H9 (cell line): ENCODE measurements around the gene HLA-DOB. TPM values are rescaled to one million over a fixed set of nuclear protein-coding genes. Genes with fewer than 3 reads are reported as not detected.

Source experiments
- DNase-seq: peaks from one replicate; pipeline ENCODE4 v3.0.0-alpha.2; 2017
- H2AFZ ChIP-seq: one replicate; pipeline ENCODE4 v1.6.1; 2013; ENCODE audit warnings: mild to moderate bottlenecking, low read length, control low read depth, moderate library complexity
- H2AK5ac ChIP-seq: 2 replicates; pipeline ENCODE4 v1.6.1; 2013; ENCODE audit warnings: low read length, control low read depth, mixed read lengths; ENCODE audit not compliant: insufficient read length
- H2BK120ac ChIP-seq: one replicate; pipeline ENCODE4 v1.6.1; 2013; ENCODE audit warnings: low read depth, mild to moderate bottlenecking, low read length, control low read depth, inconsistent platforms; ENCODE audit not compliant: poor library complexity, severe bottlenecking
- H2BK12ac ChIP-seq: 2 replicates; pipeline ENCODE4 v1.6.1; 2013; ENCODE audit warnings: low read length, control low read depth, mixed read lengths, low read depth; ENCODE audit not compliant: insufficient read length
- H2BK15ac ChIP-seq: 2 replicates; pipeline ENCODE4 v1.6.1; 2013; ENCODE audit warnings: low read depth, low read length, control low read depth
- H2BK20ac ChIP-seq: one replicate; pipeline ENCODE4 v1.6.1; 2013; ENCODE audit warnings: low read depth, mild to moderate bottlenecking, low read length, control low read depth, inconsistent platforms; ENCODE audit not compliant: poor library complexity, severe bottlenecking
- H2BK5ac ChIP-seq: 2 replicates; pipeline ENCODE4 v1.6.1; 2013; ENCODE audit warnings: low read length, control low read depth, mixed read lengths; ENCODE audit not compliant: insufficient read length
- H3K14ac ChIP-seq: 2 replicates; pipeline ENCODE4 v1.6.1; 2013; ENCODE audit warnings: low read length, control low read depth; ENCODE audit not compliant: insufficient read depth
- H3K18ac ChIP-seq: 2 replicates; pipeline ENCODE4 v1.6.1; 2013; ENCODE audit warnings: low read depth, mild to moderate bottlenecking, mixed read lengths, low read length, control low read depth; ENCODE audit not compliant: insufficient read length
- H3K23ac ChIP-seq: 2 replicates; pipeline ENCODE4 v1.6.1; 2013; ENCODE audit warnings: low read length, control low read depth, mixed read lengths, low read depth; ENCODE audit not compliant: insufficient read length
- H3K23me2 ChIP-seq: 2 replicates; pipeline ENCODE4 v1.6.1; 2013; ENCODE audit warnings: low read depth, mild to moderate bottlenecking, mixed read lengths, low read length, control low read depth; ENCODE audit not compliant: insufficient read length, poor library complexity, severe bottlenecking
- H3K27ac ChIP-seq: 2 replicates; pipeline ENCODE4 v1.5.1; 2013; ENCODE audit warnings: low read length, control low read depth, mixed read lengths, low read depth; ENCODE audit not compliant: insufficient read length
- H3K27me3 ChIP-seq: 2 replicates; pipeline ENCODE4 v1.6.1; 2013; ENCODE audit warnings: low read length, control low read depth, inconsistent platforms; ENCODE audit not compliant: insufficient read depth
- H3K4ac ChIP-seq: 2 replicates; pipeline ENCODE4 v1.6.1; 2013; ENCODE audit warnings: low read depth, mild to moderate bottlenecking, control low read depth, inconsistent platforms, low read length, moderate library complexity
- H3K4me1 ChIP-seq: 2 replicates; pipeline ENCODE4 v1.6.1; 2013; ENCODE audit warnings: low read length, control low read depth, inconsistent platforms; ENCODE audit not compliant: insufficient read depth
- H3K4me2 ChIP-seq: 2 replicates; pipeline ENCODE4 v1.6.1; 2013; ENCODE audit warnings: low read length, control low read depth, mixed read lengths; ENCODE audit not compliant: insufficient read length, insufficient read depth
- H3K56ac ChIP-seq: 2 replicates; pipeline ENCODE4 v1.6.1; 2013; ENCODE audit warnings: low read depth, mild to moderate bottlenecking, mixed read lengths, low read length, control low read depth; ENCODE audit not compliant: insufficient read length
- H3K79me1 ChIP-seq: 2 replicates; pipeline ENCODE4 v1.6.1; 2013; ENCODE audit warnings: low read depth, mild to moderate bottlenecking, moderate library complexity, low read length, control low read depth, inconsistent platforms; ENCODE audit not compliant: insufficient read depth, poor library complexity, severe bottlenecking
- H3K79me2 ChIP-seq: 2 replicates; pipeline ENCODE4 v1.6.1; 2013; ENCODE audit warnings: low read length, control low read depth, inconsistent platforms; ENCODE audit not compliant: insufficient read depth
- H3K9ac ChIP-seq: 2 replicates; pipeline ENCODE4 v1.6.1; 2013; ENCODE audit warnings: low read length, control low read depth, mixed read lengths; ENCODE audit not compliant: insufficient read length; ENCODE audit errors: extremely low read depth
- H3K9me3 ChIP-seq: one replicate; pipeline ENCODE4 v1.6.1; 2013; ENCODE audit warnings: low read depth, low read length, inconsistent platforms; ENCODE audit not compliant: control insufficient read depth
- H3T11ph ChIP-seq: one replicate; pipeline ENCODE4 v1.6.1; 2013; ENCODE audit warnings: mild to moderate bottlenecking, low read length, control low read depth, inconsistent platforms
- H4K20me1 ChIP-seq: one replicate; pipeline ENCODE4 v1.6.1; 2013; ENCODE audit not compliant: control insufficient read depth, insufficient read length, insufficient read depth
- H4K5ac ChIP-seq: 2 replicates; pipeline ENCODE4 v1.6.1; 2013; ENCODE audit warnings: low read depth, mild to moderate bottlenecking, mixed read lengths, low read length, control low read depth; ENCODE audit not compliant: insufficient read length
- H4K8ac ChIP-seq: replicated peaks from 2 replicates; pipeline ENCODE4 v1.6.1; 2013; ENCODE audit warnings: low read length, control low read depth, mixed read lengths, low read depth; ENCODE audit not compliant: insufficient read length
- H4K91ac ChIP-seq: 2 replicates; pipeline ENCODE4 v1.6.1; 2013; ENCODE audit warnings: low read depth, mild to moderate bottlenecking, moderate library complexity, mixed read lengths, low read length, control low read depth; ENCODE audit not compliant: insufficient read length
- H3K27ac Mint-ChIP-seq, 3 experiments: 2 replicates in 2 of 3; 3 replicates in 1 of 3; pipeline ENCODE4 v1.8.0; 2020 to 2021; ENCODE audit warnings: mixed read lengths in 3 of 3, mild to moderate bottlenecking in 1 of 3, moderate library complexity in 1 of 3
- H3K27me3 Mint-ChIP-seq: 2 replicates; pipeline ENCODE4 v1.8.0; 2021; ENCODE audit warnings: low read depth, mild to moderate bottlenecking, moderate library complexity, mixed read lengths
- H3K36me3 Mint-ChIP-seq, 3 experiments: 2 replicates in 2 of 3; 3 replicates in 1 of 3; pipeline ENCODE4 v1.8.0; 2020 to 2021; ENCODE audit warnings: low read depth in 3 of 3, mixed read lengths in 3 of 3; ENCODE audit not compliant: insufficient read depth in 1 of 3
- H3K4me1 Mint-ChIP-seq, 2 experiments: 2 replicates each; pipeline ENCODE4 v1.8.0; 2020; ENCODE audit warnings: mixed read lengths in 2 of 2
- H3K4me3 Mint-ChIP-seq, 2 experiments: 2 replicates in 1 of 2; 3 replicates in 1 of 2; pipeline ENCODE4 v1.8.0; 2020 to 2021; ENCODE audit warnings: mild to moderate bottlenecking in 2 of 2, mixed read lengths in 2 of 2, moderate library complexity in 1 of 2
- H3K9me3 Mint-ChIP-seq, 2 experiments: 2 replicates in 1 of 2; 3 replicates in 1 of 2; pipeline ENCODE4 v1.8.0; 2020; ENCODE audit warnings: mild to moderate bottlenecking in 2 of 2, mixed read lengths in 2 of 2, moderate library complexity in 1 of 2
- WGBS: extraction: QIAGEN DNeasy Blood & Tissue Kit; methylation state at CpG from one replicate; pipeline ENCODE4 v1.1.7; 2013; ENCODE audit warnings: missing lambda C conversion rate, low lambda C conversion rate, mixed read lengths; ENCODE audit not compliant: insufficient read length; ENCODE audit errors: extremely low coverage; 5-methylcytosine and 5-hydroxymethylcytosine counted together
- total RNA-seq: library from RNA; stranded (reverse); gene quantifications from 2 replicates; pipeline ENCODE4 v1.2.1, GENCODE V29; 2021
- TF ChIP-seq, protein P1 (sequence below): fragments of 200-600 bp; sonication (generic); conservative IDR thresholded peaks from 3 replicates; pipeline ENCODE4 v1.8.0; 2021; ENCODE audit warnings: antibody characterized with exemption, mild to moderate bottlenecking

The HLA-DOB gene
- total RNA-seq, 1 experiment from 2014 or later, result 0.20 TPM

DNA sequence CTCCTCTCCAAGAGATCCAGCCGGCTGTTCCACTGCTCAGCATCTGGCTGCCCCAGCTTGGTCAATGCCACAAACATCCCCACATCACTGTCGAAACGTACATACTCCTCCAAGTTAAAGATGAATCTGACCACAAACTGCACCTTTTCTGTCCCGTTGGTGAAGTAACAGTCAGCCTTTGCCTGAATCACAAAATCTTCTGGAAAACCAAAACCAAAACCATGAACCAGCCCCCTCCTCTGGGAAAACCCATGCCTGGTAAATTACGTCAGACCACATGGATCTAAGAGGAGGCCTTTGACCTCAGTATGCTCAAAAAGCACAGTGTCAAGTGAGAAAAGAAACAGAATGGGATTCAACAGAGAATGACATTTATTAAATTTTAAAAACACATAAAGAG, 1.7 kb downstream of the HLA-DOB start:
- Histone ChIP-seq H3K56ac (no peak overlapping the region), H2AK5ac (no peak overlapping the region), H3K4me2 (no peak overlapping the region), H3K23me2 (no peaks in the 10 kb centered on the region), H2BK5ac (no peak overlapping the region), H3K79me1 (no peaks in the 10 kb centered on the region), H4K5ac (no peak overlapping the region), H3K9ac (no peak overlapping the region), H3K23ac (no peak overlapping the region), H3K27ac (no peak overlapping the region), H3T11ph (no peak overlapping the region), H3K9me3 (no peaks in the 10 kb centered on the region), H3K18ac (no peak overlapping the region), H3K27me3 (no peaks in the 10 kb centered on the region), H2BK15ac (no peak overlapping the region), H2BK20ac (no peak overlapping the region), H3K79me2 (no peaks in the 10 kb centered on the region), H3K4me1 (no peaks in the 10 kb centered on the region), H4K20me1 (no peaks in the 10 kb centered on the region), H4K91ac (no peak overlapping the region), H2BK120ac (no peak overlapping the region), H2AFZ (no peak overlapping the region), H3K4ac (no peak overlapping the region), H2BK12ac (no peak overlapping the region), H4K8ac (no peak overlapping the region), H3K14ac (no peak overlapping the region)
- TF ChIP-seq, protein P1, sequence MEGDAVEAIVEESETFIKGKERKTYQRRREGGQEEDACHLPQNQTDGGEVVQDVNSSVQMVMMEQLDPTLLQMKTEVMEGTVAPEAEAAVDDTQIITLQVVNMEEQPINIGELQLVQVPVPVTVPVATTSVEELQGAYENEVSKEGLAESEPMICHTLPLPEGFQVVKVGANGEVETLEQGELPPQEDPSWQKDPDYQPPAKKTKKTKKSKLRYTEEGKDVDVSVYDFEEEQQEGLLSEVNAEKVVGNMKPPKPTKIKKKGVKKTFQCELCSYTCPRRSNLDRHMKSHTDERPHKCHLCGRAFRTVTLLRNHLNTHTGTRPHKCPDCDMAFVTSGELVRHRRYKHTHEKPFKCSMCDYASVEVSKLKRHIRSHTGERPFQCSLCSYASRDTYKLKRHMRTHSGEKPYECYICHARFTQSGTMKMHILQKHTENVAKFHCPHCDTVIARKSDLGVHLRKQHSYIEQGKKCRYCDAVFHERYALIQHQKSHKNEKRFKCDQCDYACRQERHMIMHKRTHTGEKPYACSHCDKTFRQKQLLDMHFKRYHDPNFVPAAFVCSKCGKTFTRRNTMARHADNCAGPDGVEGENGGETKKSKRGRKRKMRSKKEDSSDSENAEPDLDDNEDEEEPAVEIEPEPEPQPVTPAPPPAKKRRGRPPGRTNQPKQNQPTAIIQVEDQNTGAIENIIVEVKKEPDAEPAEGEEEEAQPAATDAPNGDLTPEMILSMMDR, result no peak
- Mint-ChIP-seq H3K9me3 (no peaks in the 10 kb centered on the region), H3K27ac (no peak overlapping the region), H3K36me3 (no peaks in the 10 kb centered on the region), H3K27me3 (peaks cover 19% of the 10 kb centered on the region), H3K4me3 (no peak overlapping the region), H3K4me1 (peaks cover 0 to 9% of the 10 kb centered on the region in 2 experiments; a peak in 2 of 4 replicates)
- no CpG with 5 or more reads among the region's 5 CpGs for WGBS
- no peak for DNase-seq
